HepG2 (cell line): ENCODE results near the gene SMC1B. TPM values are rescaled to one million over a fixed set of nuclear protein-coding genes. Genes with fewer than 3 reads are reported as not detected.

ENCODE experiments used
- CC2D1A ChIP-seq: sonication (generic); formaldehyde crosslinking; IDR thresholded peaks from 2 replicates; pipeline ENCODE4 v1.8.1; 2023; ENCODE audit warnings: mild to moderate bottlenecking, missing genetic modification reagents
- GABPB1 ChIP-seq: IDR thresholded peaks from 2 replicates; pipeline ENCODE4 v1.6.1; 2016; ENCODE audit warnings: mild to moderate bottlenecking, missing genetic modification reagents, moderate library complexity, missing compliant biosample characterization
- HDAC1 ChIP-seq: sonication (generic); formaldehyde crosslinking; IDR thresholded peaks from 2 replicates; pipeline ENCODE4 v1.5.1; 2020; ENCODE audit warnings: mild to moderate bottlenecking, missing genetic modification reagents
- HNF1A ChIP-seq, 2 experiments: sonication (generic) in 1 of 2; formaldehyde crosslinking in 1 of 2; IDR thresholded peaks; 2 replicates each; pipeline versions ENCODE4 v1.4.0 to v1.6.1; 2016 to 2020; ENCODE audit warnings: borderline replicate concordance in 1 of 2, low read depth in 1 of 2, mild to moderate bottlenecking in 1 of 2, missing genetic modification reagents in 1 of 2
- KAT7 ChIP-seq: IDR thresholded peaks from 2 replicates; pipeline ENCODE4 v1.6.1; 2018; ENCODE audit warnings: borderline replicate concordance, missing compliant biosample characterization
- NCOA1 ChIP-seq: sonication (generic); formaldehyde crosslinking; IDR thresholded peaks from 2 replicates; pipeline ENCODE4 v1.9.0; 2021; ENCODE audit warnings: missing genetic modification reagents
- PATZ1 ChIP-seq: sonication (generic); formaldehyde crosslinking; IDR thresholded peaks from 2 replicates; pipeline ENCODE4 v1.4.0; 2020; ENCODE audit warnings: missing genetic modification reagents
- PRDM10 ChIP-seq: sonication (generic); formaldehyde crosslinking; IDR thresholded peaks from 2 replicates; pipeline ENCODE4 v1.4.0; 2020; ENCODE audit warnings: low read depth, missing genetic modification reagents
- RBAK ChIP-seq: sonication (generic); formaldehyde crosslinking; IDR thresholded peaks from 2 replicates; pipeline ENCODE4 v1.5.1; 2020; ENCODE audit warnings: mild to moderate bottlenecking, missing genetic modification reagents
- SIN3B ChIP-seq: fragments of 150-350 bp; IDR thresholded peaks from 2 replicates; pipeline ENCODE4 v1.6.1; 2014; ENCODE audit warnings: low read length
- ZBTB7A ChIP-seq: sonication (generic); formaldehyde crosslinking; IDR thresholded peaks from 2 replicates; pipeline ENCODE4 v1.8.0; 2022; ENCODE audit warnings: mild to moderate bottlenecking, missing genetic modification reagents
- ZSCAN21 ChIP-seq: sonication (generic); formaldehyde crosslinking; IDR thresholded peaks from 2 replicates; pipeline ENCODE4 v1.8.0; 2022; ENCODE audit warnings: mild to moderate bottlenecking, missing genetic modification reagents, moderate library complexity, borderline replicate concordance
- ZSCAN30 ChIP-seq: sonication (generic); formaldehyde crosslinking; IDR thresholded peaks from 2 replicates; pipeline ENCODE4 v1.5.0; 2020; ENCODE audit warnings: mild to moderate bottlenecking, missing genetic modification reagents
- polyA plus RNA-seq, 8 experiments: library from polyadenylated mRNA; depleted of rRNA in 3 of 8; stranded (reverse) in 7 of 8; unstranded in 1 of 8; fragments of >200 nt; fragmentation: Illumina TruSeq in 4 of 8; extraction: Trizol in 4 of 8; gene quantifications; 2 replicates each; pipeline versions ENCODE4 v1.2.1 to v1.2.3, GENCODE V29; 2011 to 2016; ENCODE audit warnings: low read depth in 4 of 8, missing spikeins in 1 of 8, mixed read lengths in 1 of 8; ENCODE audit not compliant: insufficient read depth in 1 of 8
- total RNA-seq, 5 experiments: library from RNA; depleted of rRNA; stranded (reverse); fragments of >200 nt; fragmentation: Illumina TruSeq; extraction: Trizol; gene quantifications; 2 replicates each; pipeline ENCODE4 v1.2.3, GENCODE V29; 2016; ENCODE audit warnings: low read depth in 1 of 5
- TF ChIP-seq, protein P1 (sequence below): sonication (generic); formaldehyde crosslinking; IDR thresholded peaks from 2 replicates; pipeline ENCODE4 v1.4.0; 2020; ENCODE audit warnings: missing genetic modification reagents, mild to moderate bottlenecking, borderline replicate concordance

Gene SMC1B
- total and polyA plus RNA-seq, 2 of the 13 experiments (the other 11 are each of a cell fraction or from before 2014, with no cell fraction given), result not detected

DNA sequence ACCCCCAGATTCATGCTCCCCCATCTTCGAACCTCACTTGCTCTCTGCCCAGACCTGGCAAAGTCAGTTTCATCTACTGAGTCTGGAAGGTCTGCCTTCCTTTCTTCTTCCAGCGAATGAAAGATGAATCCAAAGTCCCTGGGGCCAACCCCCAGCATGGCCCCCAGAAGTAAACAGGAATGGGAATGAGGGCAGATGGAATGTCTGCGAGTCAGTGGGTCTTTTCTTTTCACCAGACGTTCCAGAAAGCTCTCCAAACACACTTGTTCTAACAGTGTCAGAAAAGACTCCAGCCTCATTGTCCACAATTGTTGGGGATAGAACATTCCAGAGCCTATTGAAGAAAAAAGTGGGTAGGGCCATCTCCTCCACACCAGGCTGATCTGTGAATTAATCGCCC lies 28.7 kb upstream of the SMC1B start (continued):
- TF ChIP-seq HNF1A (IDR thresholded peaks at IDR 0.05; ENCODE audit: low read depth), result no peak
- no peak for TF ChIP-seq HNF1A (CRISPR knock-in tag; IDR thresholded peaks at IDR 0.05; ENCODE audit: borderline replicate concordance)
- no peak for TF ChIP-seq RBAK
- no peak for TF ChIP-seq HDAC1 (CRISPR knock-in tag)
- TF ChIP-seq ZBTB7A, result no peak
- TF ChIP-seq PATZ1 (CRISPR knock-in tag), result peak; percentile 81
- no peak for TF ChIP-seq CC2D1A (CRISPR knock-in tag)
- TF ChIP-seq NCOA1 (CRISPR knock-in tag), result no peak
- TF ChIP-seq ZSCAN30, result no peak
- no peak for TF ChIP-seq SIN3B
- TF ChIP-seq, protein P1, sequence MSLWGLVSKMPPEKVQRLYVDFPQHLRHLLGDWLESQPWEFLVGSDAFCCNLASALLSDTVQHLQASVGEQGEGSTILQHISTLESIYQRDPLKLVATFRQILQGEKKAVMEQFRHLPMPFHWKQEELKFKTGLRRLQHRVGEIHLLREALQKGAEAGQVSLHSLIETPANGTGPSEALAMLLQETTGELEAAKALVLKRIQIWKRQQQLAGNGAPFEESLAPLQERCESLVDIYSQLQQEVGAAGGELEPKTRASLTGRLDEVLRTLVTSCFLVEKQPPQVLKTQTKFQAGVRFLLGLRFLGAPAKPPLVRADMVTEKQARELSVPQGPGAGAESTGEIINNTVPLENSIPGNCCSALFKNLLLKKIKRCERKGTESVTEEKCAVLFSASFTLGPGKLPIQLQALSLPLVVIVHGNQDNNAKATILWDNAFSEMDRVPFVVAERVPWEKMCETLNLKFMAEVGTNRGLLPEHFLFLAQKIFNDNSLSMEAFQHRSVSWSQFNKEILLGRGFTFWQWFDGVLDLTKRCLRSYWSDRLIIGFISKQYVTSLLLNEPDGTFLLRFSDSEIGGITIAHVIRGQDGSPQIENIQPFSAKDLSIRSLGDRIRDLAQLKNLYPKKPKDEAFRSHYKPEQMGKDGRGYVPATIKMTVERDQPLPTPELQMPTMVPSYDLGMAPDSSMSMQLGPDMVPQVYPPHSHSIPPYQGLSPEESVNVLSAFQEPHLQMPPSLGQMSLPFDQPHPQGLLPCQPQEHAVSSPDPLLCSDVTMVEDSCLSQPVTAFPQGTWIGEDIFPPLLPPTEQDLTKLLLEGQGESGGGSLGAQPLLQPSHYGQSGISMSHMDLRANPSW, result no peak
- TF ChIP-seq KAT7 (CRISPR knock-in tag), result no peak
- no peak for TF ChIP-seq GABPB1 (CRISPR knock-in tag)
- no peak for TF ChIP-seq PRDM10 (CRISPR knock-in tag)
- no peak for TF ChIP-seq ZSCAN21
